ENCODE measurements around the gene ATF6. TPM values are rescaled to one million over a fixed set of nuclear protein-coding genes. Genes with fewer than 3 reads are reported as not detected.

Gene ATF6
- total and polyA plus RNA-seq, 2 of the 4 experiments (the other 2 are of a cell fraction) = 12.2 to 17.6 TPM

DNA sequence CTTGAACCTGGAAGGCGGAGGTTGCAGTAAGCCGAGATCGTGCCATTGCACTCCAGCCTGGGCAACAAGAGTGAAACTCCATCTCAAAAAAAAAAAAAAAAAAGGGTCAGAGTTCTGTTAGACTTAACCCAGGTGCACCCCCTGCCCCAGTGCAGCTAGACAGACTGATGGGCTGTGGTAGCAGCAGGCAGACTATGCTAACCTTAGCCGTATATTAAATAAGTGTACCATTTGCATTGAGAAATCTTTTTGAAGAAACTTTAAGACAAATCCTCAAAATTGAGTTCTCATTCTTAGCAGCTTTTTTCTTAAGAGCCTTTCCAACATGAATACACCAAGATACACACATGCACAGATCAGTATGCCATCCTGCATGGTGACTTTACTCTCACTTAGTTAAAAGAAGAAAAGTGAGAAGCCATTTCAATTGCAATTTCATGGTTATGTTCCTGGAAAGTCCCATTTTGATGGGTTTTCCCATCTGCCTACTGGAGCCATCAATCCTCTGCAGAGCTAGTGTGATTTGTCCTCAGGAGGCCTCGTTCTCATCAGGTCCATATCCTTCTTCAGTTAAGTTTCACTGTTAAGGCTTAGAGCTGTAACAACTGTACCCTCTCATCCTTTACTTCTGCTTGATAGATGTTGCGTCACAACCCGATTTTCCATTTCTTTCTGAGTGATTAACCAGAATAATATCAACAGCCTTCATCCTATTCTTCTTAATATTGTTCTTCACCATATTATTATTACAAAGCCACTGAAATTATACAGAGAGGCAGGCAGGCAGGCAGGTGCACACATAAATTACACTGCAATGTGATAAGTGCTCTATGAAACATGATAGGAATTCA is 37.5 kb upstream of the ATF6 start:
- Histone ChIP-seq H2AK5ac (ENCODE audit: low read depth, low read length) (peak overlapping the region; percentile 52; the same call in 1 of the 2 replicates), H2AFZ (replicated peaks; ENCODE audit: low read length, poor library complexity) (no peak overlapping the region), H4K91ac (ENCODE audit: insufficient read depth, low read depth, low read length) (no peak overlapping the region), H3K9ac (ENCODE audit: low read depth, low read length) (no peak overlapping the region), H3K27me3 (ENCODE audit: control insufficient read depth, insufficient read depth, low read length) (no peaks in the 10 kb centered on the region), H3K9me1 (ENCODE audit: insufficient read depth, low read length) (peaks cover 10% of the 10 kb centered on the region; the same call in 1 of the 2 replicates), H3K4ac (ENCODE audit: low read depth, low read length) (no peak overlapping the region), H2AK9ac (replicated peaks; ENCODE audit: low read depth, low read length, poor library complexity) (no peak overlapping the region), H3K36me3 (ENCODE audit: control insufficient read depth, insufficient read depth, low read length) (no peaks in the 10 kb centered on the region), H2BK5ac (ENCODE audit: low read depth, low read length, poor library complexity, severe bottlenecking) (no peak overlapping the region), H2BK15ac (ENCODE audit: low read depth, low read length) (0 out of 3 replicates have a peak overlapping the region, but pooled peaks have one; percentile 42), H3K56ac (ENCODE audit: extremely low read depth, insufficient read depth, low read length) (no peak overlapping the region), H3K4me3 (ENCODE audit: insufficient read depth, low read depth, low read length) (no peak overlapping the region), H3K23ac (ENCODE audit: low read depth, low read length) (no peak overlapping the region), H3K18ac (ENCODE audit: low read depth, low read length) (no peak overlapping the region), H3K4me2 (ENCODE audit: low read depth, low read length) (no peak overlapping the region), H4K20me1 (ENCODE audit: insufficient read depth, low read length) (no peaks in the 10 kb centered on the region), H2BK120ac (ENCODE audit: low read depth, low read length) (no peak overlapping the region), H3K9me3 (ENCODE audit: control insufficient read depth, insufficient read depth, low read length) (no peaks in the 10 kb centered on the region), H4K8ac (ENCODE audit: low read depth in 2 of 2, low read length in 2 of 2) (no peak overlapping the region), H3K14ac (replicated peaks; ENCODE audit: low read depth, low read length) (no peak overlapping the region), H3K27ac (ENCODE audit: insufficient read depth, low read length) (no peak overlapping the region), H3K4me1 (ENCODE audit: control insufficient read depth, insufficient read depth, low read length) (peaks cover 3% of the 10 kb centered on the region; the same call in 1 of the 2 replicates), H2BK20ac (ENCODE audit: low read depth, low read length) (no peak overlapping the region), H4K5ac (ENCODE audit: low read depth, low read length) (no peak overlapping the region), H3K79me1 (ENCODE audit: low read depth in 1 of 2, low read length in 2 of 2) (peaks cover 3 to 13% of the 10 kb centered on the region in 2 experiments; a peak in 1 of 4 replicates)
- ATAC-seq (ENCODE audit: low read depth) (no peak), DNase-seq (no peak)
- in situ Hi-C loops (cut with MboI; ENCODE audit: low sequenced_read_pairs) (loop anchor here (25.0 kb wide), 1 partner anchor 91 kb away; the partner anchor contains the start of gene FCGR3B), dilution Hi-C loops (cut with HindIII; ENCODE audit: low sequenced_read_pairs, unreplicated experiment) (no loop called here), intact Hi-C loops (cut with micrococcal nuclease) (no loop called here)
- POLR2A ChIA-PET (ENCODE audit: unreplicated experiment) = no interaction called here
- BruUV-seq (replicated peaks) = no TSS peak
- CTCF ChIA-PET = interaction anchor here (0.7 kb wide), 1 partner anchor 558 kb away, joined by 6 read pairs; no protein-coding TSS in a partner anchor
- no CpG with 5 or more reads among the region's 7 CpGs for WGBS, 2 experiments (ENCODE audit: extremely low coverage in 2 of 2, insufficient read length in 1 of 2)
- TF ChIP-seq CEBPB (IDR thresholded peaks at IDR 0.05; ENCODE audit: low read depth, low read length) = peak; percentile 68
- no peak for TF ChIP-seq POLR2A (IDR thresholded peaks at IDR 0.05; ENCODE audit: low read depth, low read length)
